Right lung (tissue), 5 donors: Measurements from ENCODE around the gene KLF13. TPM values are rescaled to one million over a fixed set of nuclear protein-coding genes. Genes with fewer than 3 reads are reported as not detected.

Experiments
- DNase-seq, 2 donors: peaks; one replicate each; pipeline ENCODE4 v3.0.0-alpha.2; 2013
- polyA plus RNA-seq, 5 donors: library from polyadenylated mRNA; unstranded; fragments of 120-200 nt; gene quantifications; one replicate each; pipeline versions ENCODE4 v1.2.1 to v1.2.3, GENCODE V29; 2013; ENCODE audit warnings: inconsistent platforms in 1 of 5, low replicate concordance in 1 of 5; ENCODE audit not compliant: insufficient read length in 5 of 5, insufficient read depth in 1 of 5

Gene KLF13
- polyA plus RNA-seq, 5 donors: 38.6 to 57.7 (median 52.7) TPM

- DNase-seq: no peak
Observed at GRCh38 chr15:31398677-31399301, 72.2 kb downstream of the KLF13 start.

- DNase-seq: no peak
Observed at GRCh38 chr15:31399544-31400171, 73.0 kb downstream of the KLF13 start.

- no peak for DNase-seq
Observed at GRCh38 chr15:31400222-31400927, 73.7 kb downstream of the KLF13 start.

GRCh38 chr15:31401282-31401681 lies 74.6 kb downstream of the KLF13 start:
- no peak for DNase-seq

- DNase-seq: no peak
Observed at GRCh38 chr15:31402003-31402402, 75.4 kb downstream of the KLF13 start.

GRCh38 chr15:31402511-31403056 lies 75.9 kb downstream of the KLF13 start:
- no peak for DNase-seq

- DNase-seq: no peak
Observed at GRCh38 chr15:31403096-31403495, 76.5 kb downstream of the KLF13 start.

GRCh38 chr15:31403606-31404005 lies 77.0 kb downstream of the KLF13 start:
- DNase-seq: no peak

GRCh38 chr15:31404345-31404744 lies 77.7 kb downstream of the KLF13 start:
- DNase-seq: no peak

- DNase-seq: no peak
Observed at GRCh38 chr15:31405200-31405920, 78.7 kb downstream of the KLF13 start.

- no peak for DNase-seq
Observed at GRCh38 chr15:31407376-31407775, 80.7 kb downstream of the KLF13 start.

- no peak for DNase-seq
Observed at GRCh38 chr15:31407851-31408250, 81.2 kb downstream of the KLF13 start.

- no peak for DNase-seq
Observed at GRCh38 chr15:31408724-31409123, 82.1 kb downstream of the KLF13 start.

GRCh38 chr15:31409171-31409570 lies 82.5 kb downstream of the KLF13 start:
- DNase-seq: no peak

- no peak for DNase-seq
Observed at GRCh38 chr15:31412824-31413223, 86.2 kb downstream of the KLF13 start.

GRCh38 chr15:31415201-31415600 lies 88.6 kb downstream of the KLF13 start:
- no peak for DNase-seq

GRCh38 chr15:31419820-31420219 lies 93.2 kb downstream of the KLF13 start:
- DNase-seq: no peak

- no peak for DNase-seq
Observed at GRCh38 chr15:31427411-31427810, 100.8 kb downstream of the KLF13 start.
